Stimulated activated CD4-positive, alpha-beta T cell treated with anti-CD3 and anti-CD28 coated beads, TNF-alpha, amount 100 ng/mL, for 4 hours (primary cell): ENCODE measurements around the gene PPP1R26.
"Not testable (repeated sequence)": the region's sequence is repeated elsewhere in the genome, so short reads cannot be mapped to it uniquely, and the experiment has no call there.

Experiments
- DNase-seq, 3 experiments: peaks; one replicate each; pipeline ENCODE4 v3.0.0-alpha.2; 2020; ENCODE audit warnings: low read depth in 3 of 3

The PPP1R26 gene

GRCh38 chr9:135522931-135523330 is 43.3 kb downstream of the PPP1R26 start:
- DNase-seq, result no peak

GRCh38 chr9:135523521-135524129 is 44.0 kb downstream of the PPP1R26 start:
- no peak for DNase-seq

- no peak for DNase-seq
Observed at GRCh38 chr9:135524130-135524861, 44.7 kb downstream of the PPP1R26 start.

- DNase-seq, result no peak
Observed at GRCh38 chr9:135525241-135526088, 45.9 kb downstream of the PPP1R26 start.

- DNase-seq, result no peak
Observed at GRCh38 chr9:135526089-135526729, 46.6 kb downstream of the PPP1R26 start.

GRCh38 chr9:135526730-135527571 is 47.4 kb downstream of the PPP1R26 start:
- DNase-seq, result no peak

- DNase-seq, result not testable (repeated sequence)
Observed at GRCh38 chr9:135528842-135529435, 49.4 kb downstream of the PPP1R26 start.

GRCh38 chr9:135530146-135530545 is 50.6 kb downstream of the PPP1R26 start:
- no peak for DNase-seq

GRCh38 chr9:135531096-135531495 is 51.5 kb downstream of the PPP1R26 start:
- DNase-seq, result no peak

- DNase-seq, result no peak
Observed at GRCh38 chr9:135533113-135533512, 53.5 kb downstream of the PPP1R26 start.

- DNase-seq, result no peak
Observed at GRCh38 chr9:135533674-135534073, 54.1 kb downstream of the PPP1R26 start.

- not testable (repeated sequence) for DNase-seq
Observed at GRCh38 chr9:135534192-135534711, 54.7 kb downstream of the PPP1R26 start.

GRCh38 chr9:135534826-135535225 is 55.2 kb downstream of the PPP1R26 start:
- not testable (repeated sequence) for DNase-seq

GRCh38 chr9:135535631-135536030 is 56.0 kb downstream of the PPP1R26 start:
- DNase-seq, result not testable (repeated sequence)

GRCh38 chr9:135536216-135536615 is 56.6 kb downstream of the PPP1R26 start:
- no peak for DNase-seq
